ENCODE data around the gene LRFN2. TPM values are rescaled to one million over a fixed set of nuclear protein-coding genes. Genes with fewer than 3 reads are reported as not detected.

LRFN2 gene
- total and polyA plus RNA-seq, 2 experiments from 2014 or later = 0.33 to 0.54 TPM

- H3K4me1 ChIP-seq (ENCODE audit: insufficient read depth) = no peaks in the 10 kb centered on the region
- H2AFZ ChIP-seq = no peak overlapping the region
- 97% methylated on average over 2 of the region's 2 CpGs for WGBS (ENCODE audit: low lambda C conversion rate, missing lambda C conversion rate)
- H3K27ac ChIP-seq = no peak overlapping the region
- no peak for TF ChIP-seq CTCF (IDR thresholded peaks at IDR 0.05; ENCODE audit: poor library complexity)
- no peak for TF ChIP-seq EZH2phosphoT487 (IDR thresholded peaks at IDR 0.05; ENCODE audit: low read depth, severe bottlenecking, unreplicated experiment)
- no peak for TF ChIP-seq EZH2 (IDR thresholded peaks at IDR 0.05; ENCODE audit: borderline replicate concordance)
- H3K9me3 ChIP-seq (ENCODE audit: low read depth) = no peaks in the 10 kb centered on the region
- H3K4me3 ChIP-seq = no peak overlapping the region
- H4K20me1 ChIP-seq (ENCODE audit: insufficient read depth, poor library complexity, severe bottlenecking) = no peaks in the 10 kb centered on the region
- H3K4me2 ChIP-seq = no peak overlapping the region
- no peaks in the 10 kb centered on the region for H3K36me3 ChIP-seq (replicated peaks; ENCODE audit: insufficient read depth, low read depth)
- no peaks in the 10 kb centered on the region for H3K79me2 ChIP-seq
- DNase-seq (ENCODE audit: low spot score) = no peak
- peaks cover 10% of the 10 kb centered on the region for H3K27me3 ChIP-seq
- H3K9me2 ChIP-seq (replicated peaks; ENCODE audit: insufficient read depth) = no peaks in the 10 kb centered on the region
Measured at GRCh38 chr6:40343318-40343876, 243.8 kb downstream of the LRFN2 start.

GRCh38 chr6:40342723-40343122, 244.4 kb downstream of the LRFN2 start:
- Histone ChIP-seq H3K9me3 (ENCODE audit: low read depth) (no peaks in the 10 kb centered on the region), H3K4me3 (no peak overlapping the region)
- WGBS (ENCODE audit: low lambda C conversion rate, missing lambda C conversion rate) = 87% methylated on average over 6 of the region's 6 CpGs

GRCh38 chr6:40341726-40342125, 245.4 kb downstream of the LRFN2 start:
- 67% methylated on average over 1 of the region's 1 CpG for WGBS (ENCODE audit: low lambda C conversion rate, missing lambda C conversion rate)
- Histone ChIP-seq H3K9me3 (ENCODE audit: low read depth) (no peaks in the 10 kb centered on the region), H3K79me2 (no peaks in the 10 kb centered on the region), H3K27me3 (peaks cover 13% of the 10 kb centered on the region), H3K4me1 (ENCODE audit: insufficient read depth) (no peaks in the 10 kb centered on the region), H3K27ac (no peak overlapping the region), H3K36me3 (replicated peaks; ENCODE audit: insufficient read depth, low read depth) (no peaks in the 10 kb centered on the region), H3K4me3 (no peak overlapping the region), H2AFZ (no peak overlapping the region), H3K9me2 (replicated peaks; ENCODE audit: insufficient read depth) (no peaks in the 10 kb centered on the region), H4K20me1 (ENCODE audit: insufficient read depth, poor library complexity, severe bottlenecking) (no peaks in the 10 kb centered on the region), H3K4me2 (no peak overlapping the region)
- no peak for DNase-seq (ENCODE audit: low spot score)
- TF ChIP-seq EZH2phosphoT487 (IDR thresholded peaks at IDR 0.05; ENCODE audit: low read depth, severe bottlenecking, unreplicated experiment) (no peak), EZH2 (IDR thresholded peaks at IDR 0.05; ENCODE audit: borderline replicate concordance) (no peak), CTCF (IDR thresholded peaks at IDR 0.05; ENCODE audit: poor library complexity) (no peak)

More at GRCh38 chr6:40342723-40343122, 244.4 kb downstream of the LRFN2 start:
- Histone ChIP-seq H2AFZ (no peak overlapping the region), H3K9me2 (replicated peaks; ENCODE audit: insufficient read depth) (no peaks in the 10 kb centered on the region), H3K4me1 (ENCODE audit: insufficient read depth) (no peaks in the 10 kb centered on the region), H3K27ac (no peak overlapping the region), H3K79me2 (no peaks in the 10 kb centered on the region), H3K36me3 (replicated peaks; ENCODE audit: insufficient read depth, low read depth) (no peaks in the 10 kb centered on the region), H4K20me1 (ENCODE audit: insufficient read depth, poor library complexity, severe bottlenecking) (no peaks in the 10 kb centered on the region), H3K27me3 (peaks cover 12% of the 10 kb centered on the region), H3K4me2 (no peak overlapping the region)
- DNase-seq (ENCODE audit: low spot score) = no peak
- TF ChIP-seq EZH2phosphoT487 (IDR thresholded peaks at IDR 0.05; ENCODE audit: low read depth, severe bottlenecking, unreplicated experiment) = no peak
- no peak for TF ChIP-seq CTCF (IDR thresholded peaks at IDR 0.05; ENCODE audit: poor library complexity)
- TF ChIP-seq EZH2 (IDR thresholded peaks at IDR 0.05; ENCODE audit: borderline replicate concordance) = no peak

Small RNA genes within 50 kb of the gene (small RNA-seq; reads per million reads assigned to genes)
- gene RNU6-250P = not detected

Data from hepatocyte (in vitro differentiated cells).